GM06990 (cell line): ENCODE results near the gene CERS6.

Experiments used
- DNase-seq: peaks from one replicate; pipeline ENCODE4 v3.0.0-alpha.2; 2011; ENCODE audit not compliant: insufficient read length; ENCODE audit errors: extremely low read depth
- H3K27me3 ChIP-seq: replicated peaks from 2 replicates; pipeline ENCODE4 v1.6.0; 2011; ENCODE audit warnings: low read length; ENCODE audit not compliant: control insufficient read depth, insufficient read depth
- H3K36me3 ChIP-seq: 2 replicates; pipeline ENCODE4 v1.5.1; 2011; ENCODE audit warnings: low read length; ENCODE audit not compliant: control insufficient read depth, insufficient read depth
- H3K4me3 ChIP-seq: replicated peaks from 2 replicates; pipeline ENCODE4 v1.5.1; 2011; ENCODE audit warnings: low read depth, mild to moderate bottlenecking, control low read depth, low read length
- TF ChIP-seq, protein P1 (sequence below): IDR thresholded peaks from 2 replicates; pipeline ENCODE4 v1.5.1; 2011; ENCODE audit warnings: low read length, control low read depth, mild to moderate bottlenecking, inconsistent platforms; ENCODE audit not compliant: insufficient read depth, poor library complexity, severe bottlenecking

Gene CERS6

DNA sequence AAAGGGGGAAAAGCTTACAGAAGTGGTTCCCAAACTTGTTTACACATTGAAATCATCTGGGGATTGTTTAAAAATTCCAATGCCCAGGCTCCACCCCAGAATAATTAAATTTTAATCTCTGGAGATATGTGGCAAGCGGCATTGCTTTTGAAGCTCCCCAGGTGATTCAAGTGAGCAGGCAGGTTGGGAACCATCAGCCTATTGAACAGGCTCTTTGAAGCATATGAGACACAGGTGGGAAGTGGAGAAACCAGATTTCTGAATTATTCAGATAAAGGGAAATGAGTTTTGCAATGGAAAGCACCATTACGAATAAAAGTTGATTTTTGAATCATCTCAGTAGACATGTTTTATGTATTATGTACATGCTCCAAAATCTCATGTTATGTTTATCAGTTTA is 288.8 kb downstream of the CERS6 start:
- DNase-seq = no peak
- Histone ChIP-seq H3K4me3 (no peak overlapping the region), H3K27me3 (no peaks in the 10 kb centered on the region), H3K36me3 (no peaks in the 10 kb centered on the region; the same call in 1 of the 2 replicates)
- TF ChIP-seq, protein P1, sequence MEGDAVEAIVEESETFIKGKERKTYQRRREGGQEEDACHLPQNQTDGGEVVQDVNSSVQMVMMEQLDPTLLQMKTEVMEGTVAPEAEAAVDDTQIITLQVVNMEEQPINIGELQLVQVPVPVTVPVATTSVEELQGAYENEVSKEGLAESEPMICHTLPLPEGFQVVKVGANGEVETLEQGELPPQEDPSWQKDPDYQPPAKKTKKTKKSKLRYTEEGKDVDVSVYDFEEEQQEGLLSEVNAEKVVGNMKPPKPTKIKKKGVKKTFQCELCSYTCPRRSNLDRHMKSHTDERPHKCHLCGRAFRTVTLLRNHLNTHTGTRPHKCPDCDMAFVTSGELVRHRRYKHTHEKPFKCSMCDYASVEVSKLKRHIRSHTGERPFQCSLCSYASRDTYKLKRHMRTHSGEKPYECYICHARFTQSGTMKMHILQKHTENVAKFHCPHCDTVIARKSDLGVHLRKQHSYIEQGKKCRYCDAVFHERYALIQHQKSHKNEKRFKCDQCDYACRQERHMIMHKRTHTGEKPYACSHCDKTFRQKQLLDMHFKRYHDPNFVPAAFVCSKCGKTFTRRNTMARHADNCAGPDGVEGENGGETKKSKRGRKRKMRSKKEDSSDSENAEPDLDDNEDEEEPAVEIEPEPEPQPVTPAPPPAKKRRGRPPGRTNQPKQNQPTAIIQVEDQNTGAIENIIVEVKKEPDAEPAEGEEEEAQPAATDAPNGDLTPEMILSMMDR = no peak

DNA sequence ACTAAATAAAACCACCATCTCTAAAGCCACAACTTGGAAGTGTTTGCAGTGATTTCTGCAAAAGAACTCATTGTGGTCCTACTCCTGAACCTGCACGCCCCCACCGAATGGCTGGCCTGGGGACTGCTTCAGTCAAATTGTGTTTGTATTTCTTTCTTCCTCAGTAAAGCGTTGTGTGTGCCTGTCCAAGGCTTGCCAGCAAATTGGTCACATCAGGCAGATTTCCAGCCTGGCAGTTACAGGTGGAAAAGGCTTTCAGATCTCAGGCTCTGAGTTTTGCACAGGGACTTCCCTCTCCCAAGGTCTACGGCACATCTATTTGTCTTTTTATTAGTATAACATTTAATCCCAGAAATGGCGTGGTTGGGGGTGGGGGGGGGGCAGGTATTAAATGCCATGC is 292.4 kb downstream of the CERS6 start:
- no peak for DNase-seq

DNA sequence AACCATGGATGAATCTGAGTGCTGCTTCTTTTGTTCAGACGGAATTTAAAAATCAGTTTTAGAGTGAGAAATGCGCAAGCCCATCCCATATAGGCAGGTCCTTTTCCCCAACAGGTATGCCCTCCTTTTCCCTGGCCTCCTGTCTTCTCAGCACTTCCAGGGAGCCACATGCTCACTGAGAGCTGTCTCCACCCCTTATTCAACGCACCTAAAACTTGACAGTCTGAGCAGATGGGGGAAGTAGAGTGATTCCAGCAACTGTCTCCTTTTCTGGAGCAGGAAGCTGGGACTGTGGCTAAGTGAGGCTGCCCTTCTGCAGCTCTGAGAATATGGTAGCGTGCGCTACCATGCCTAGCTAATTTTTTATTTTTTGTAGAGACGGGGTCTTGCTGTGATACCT is 293.2 kb downstream of the CERS6 start:
- Histone ChIP-seq H3K4me3 (no peak overlapping the region), H3K27me3 (no peaks in the 10 kb centered on the region), H3K36me3 (no peaks in the 10 kb centered on the region; the same call in 1 of the 2 replicates)
- TF ChIP-seq, protein P1 = no peak
- DNase-seq = no peak

More for the DNA sequence above, 292.4 kb downstream of the CERS6 start:
- TF ChIP-seq, protein P1 = no peak
- H3K36me3 ChIP-seq = no peaks in the 10 kb centered on the region; the same call in 1 of the 2 replicates
- H3K27me3 ChIP-seq = no peaks in the 10 kb centered on the region
- H3K4me3 ChIP-seq = no peak overlapping the region

DNA sequence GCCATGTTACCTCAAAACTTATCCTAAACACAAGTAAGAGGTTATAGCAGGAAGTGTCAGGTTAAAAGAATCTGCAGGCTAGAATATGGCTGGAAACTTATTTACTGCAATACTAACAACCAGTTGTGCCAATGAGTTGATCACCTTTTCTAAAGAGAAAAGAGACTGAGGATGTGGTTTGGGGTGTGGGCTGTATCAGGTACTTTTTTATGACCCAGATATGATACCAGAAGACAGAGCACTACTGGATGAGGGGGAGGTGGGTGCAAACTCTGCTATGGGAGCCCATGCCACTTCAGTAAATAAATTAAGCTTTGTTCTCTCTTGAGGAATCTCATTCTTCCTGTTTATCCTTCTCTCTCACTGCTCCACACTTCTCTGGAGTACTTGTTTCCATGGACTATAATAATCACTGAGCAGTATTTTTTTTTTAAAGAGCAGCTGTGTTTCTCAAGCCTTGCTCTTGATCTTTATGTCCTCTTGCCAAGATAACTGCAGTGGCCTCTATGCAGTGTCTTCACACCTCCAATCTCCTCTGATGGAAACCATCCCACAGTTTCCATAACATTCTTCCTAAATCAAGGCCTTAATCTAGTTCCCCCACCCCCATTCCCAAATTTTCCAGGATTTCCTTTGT is 295.1 kb downstream of the CERS6 start:
- DNase-seq = no peak
- H3K4me3 ChIP-seq = no peak overlapping the region
- no peaks in the 10 kb centered on the region; the same call in 1 of the 2 replicates for H3K36me3 ChIP-seq
- TF ChIP-seq, protein P1 = no peak
- no peaks in the 10 kb centered on the region for H3K27me3 ChIP-seq

DNA sequence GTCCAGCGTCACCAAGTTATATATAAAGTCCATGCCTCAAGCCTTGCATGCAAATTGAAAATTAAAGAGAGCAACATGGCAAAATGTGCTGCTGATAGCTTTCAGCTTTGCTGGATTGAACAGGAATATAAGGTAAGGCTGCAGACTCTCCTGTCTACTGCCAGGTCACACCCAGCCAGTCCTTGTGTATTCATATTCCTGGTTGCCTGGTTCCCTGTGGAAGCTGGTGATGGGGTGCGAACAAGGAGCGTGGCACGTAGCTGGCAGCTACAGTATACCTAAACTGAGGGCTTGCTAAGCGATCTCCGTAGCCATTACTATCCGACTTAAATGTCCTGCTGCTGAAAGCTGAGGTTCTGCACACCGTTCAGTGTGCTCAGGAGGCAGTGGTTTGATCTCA is 296.3 kb downstream of the CERS6 start:
- no peak for DNase-seq
- Histone ChIP-seq H3K27me3 (no peaks in the 10 kb centered on the region), H3K36me3 (no peaks in the 10 kb centered on the region; the same call in 1 of the 2 replicates), H3K4me3 (no peak overlapping the region)
- TF ChIP-seq, protein P1 = no peak

DNA sequence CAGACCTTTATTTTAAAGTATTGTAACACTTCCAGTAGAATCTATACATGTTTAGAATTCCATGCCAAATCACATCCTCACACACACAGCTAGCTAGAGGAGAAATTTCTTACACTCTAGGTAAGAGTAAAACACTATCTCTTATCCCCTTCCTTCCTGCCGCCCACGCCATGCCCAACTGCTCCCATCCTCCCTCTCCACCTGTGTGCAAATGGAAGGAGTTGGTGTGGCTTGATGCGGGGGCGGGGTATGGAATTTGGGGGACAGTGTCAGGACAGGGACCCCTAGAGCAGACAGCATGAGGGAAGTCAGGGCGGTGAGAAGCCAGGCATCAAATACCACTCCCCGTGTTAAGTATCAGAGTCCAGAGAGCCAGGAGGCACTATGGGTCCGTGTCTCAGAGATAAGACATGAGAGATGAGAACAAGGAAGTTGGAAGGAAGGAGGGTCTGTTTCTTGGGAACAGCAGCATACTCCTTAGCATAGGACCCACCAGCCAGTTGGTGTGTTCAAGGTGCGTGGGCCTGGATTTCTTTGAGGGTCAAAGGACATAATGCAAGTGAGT is 297.8 kb downstream of the CERS6 start:
- no peak for DNase-seq
- H3K27me3 ChIP-seq = no peaks in the 10 kb centered on the region
- no peaks in the 10 kb centered on the region for H3K36me3 ChIP-seq
- TF ChIP-seq, protein P1 = no peak
- no peak overlapping the region for H3K4me3 ChIP-seq
